NCI-H2196 treated with DMSO at 0.1 percent for 48 hours (cell line): Measurements from ENCODE around the gene IQSEC3.

ENCODE experiments used
- DNase-seq: peaks from one replicate; lab custom pipeline; 2025; ENCODE audit not compliant: unreplicated experiment; lab: John Stamatoyannopoulos, UW

The IQSEC3 gene

GRCh38 chr12:162467-163307 is 96.1 kb downstream of the IQSEC3 start:
- DNase-seq, result no peak

- DNase-seq, result no peak
Measured at GRCh38 chr12:163406-163986, 96.9 kb downstream of the IQSEC3 start.

- DNase-seq, result no peak
Measured at GRCh38 chr12:164207-164606, 97.6 kb downstream of the IQSEC3 start.

GRCh38 chr12:165862-166368 is 99.3 kb downstream of the IQSEC3 start:
- no peak for DNase-seq

GRCh38 chr12:166425-167075 is 100.0 kb downstream of the IQSEC3 start:
- no peak for DNase-seq

GRCh38 chr12:167959-168600 is 101.5 kb downstream of the IQSEC3 start:
- DNase-seq, result no peak

GRCh38 chr12:168763-169525 is 102.4 kb downstream of the IQSEC3 start:
- DNase-seq, result no peak

GRCh38 chr12:169528-170370 is 103.2 kb downstream of the IQSEC3 start:
- DNase-seq, result no peak

GRCh38 chr12:170371-171225 is 104.0 kb downstream of the IQSEC3 start:
- DNase-seq, result no peak

GRCh38 chr12:171276-171675 is 104.7 kb downstream of the IQSEC3 start:
- DNase-seq, result no peak

- no peak for DNase-seq
Measured at GRCh38 chr12:171743-172676, 105.4 kb downstream of the IQSEC3 start.

GRCh38 chr12:172732-173161 is 106.2 kb downstream of the IQSEC3 start:
- DNase-seq, result no peak

- no peak for DNase-seq
Measured at GRCh38 chr12:174124-174523, 107.6 kb downstream of the IQSEC3 start.

GRCh38 chr12:174596-174995 is 108.0 kb downstream of the IQSEC3 start:
- no peak for DNase-seq

GRCh38 chr12:175250-175649 is 108.7 kb downstream of the IQSEC3 start:
- DNase-seq, result no peak

- no peak for DNase-seq
Measured at GRCh38 chr12:175759-176158, 109.2 kb downstream of the IQSEC3 start.

GRCh38 chr12:176321-177181 is 110.0 kb downstream of the IQSEC3 start:
- no peak for DNase-seq
